Measurements from ENCODE around the gene CAPN2. TPM values are rescaled to one million over a fixed set of nuclear protein-coding genes. Genes with fewer than 3 reads are reported as not detected.

CAPN2 gene
- total and polyA plus RNA-seq, 2 donors from 2014 or later, result 175 to 276 TPM

- DNase-seq (peak in 4 of 5 donors; percentile 44 to 55 (median 48)), FAIRE-seq (no peak)
- Histone ChIP-seq H3K4me3 (ENCODE audit: low read length in 3 of 3) (no peak overlapping the region), H3K27me3 (ENCODE audit: control insufficient read depth, insufficient read depth, low read length) (no peaks in the 10 kb centered on the region), H3K36me3 (ENCODE audit: control insufficient read depth in 2 of 3, insufficient read depth in 3 of 3, low read length in 3 of 3) (no peaks in the 10 kb centered on the region), H3K27ac (ENCODE audit: low read depth in 2 of 2, low read length in 2 of 2) (no peak overlapping the region), H3K9ac (ENCODE audit: low read length in 3 of 3) (no peak overlapping the region), H3K4me1 (ENCODE audit: control insufficient read depth in 2 of 3, insufficient read depth in 2 of 3, low read depth in 1 of 3, low read length in 3 of 3) (no peaks in the 10 kb centered on the region), H3K9me3 (ENCODE audit: control insufficient read depth in 2 of 3, insufficient read depth in 1 of 3, low read length in 3 of 3) (no peaks in the 10 kb centered on the region)
- peak; percentile 51 for TF ChIP-seq CTCF (IDR thresholded peaks at IDR 0.05; ENCODE audit: borderline replicate concordance, extremely low read depth, insufficient read depth)
- intact Hi-C loops (cut with DNase I), result no loop called here
These were observed 41.7 kb upstream of the CAPN2 start for GRCh38 chr1:223670458-223671159.

- FAIRE-seq, result no peak
- Histone ChIP-seq H3K27ac (ENCODE audit: low read depth in 2 of 2, low read length in 2 of 2) (no peak overlapping the region), H3K36me3 (ENCODE audit: control insufficient read depth in 2 of 3, insufficient read depth in 3 of 3, low read length in 3 of 3) (no peaks in the 10 kb centered on the region), H3K4me1 (ENCODE audit: control insufficient read depth in 2 of 3, insufficient read depth in 2 of 3, low read depth in 1 of 3, low read length in 3 of 3) (no peaks in the 10 kb centered on the region), H3K4me3 (ENCODE audit: low read length in 3 of 3) (no peak overlapping the region), H3K27me3 (ENCODE audit: control insufficient read depth, insufficient read depth, low read length) (no peaks in the 10 kb centered on the region), H3K9ac (ENCODE audit: low read length in 3 of 3) (no peak overlapping the region), H3K9me3 (ENCODE audit: control insufficient read depth in 2 of 3, insufficient read depth in 1 of 3, low read length in 3 of 3) (no peaks in the 10 kb centered on the region)
- DNase-seq, result no peak
- intact Hi-C loops (cut with DNase I), result no loop called here
- TF ChIP-seq CTCF (IDR thresholded peaks at IDR 0.05; ENCODE audit: borderline replicate concordance, extremely low read depth, insufficient read depth), result no peak
These were observed 38.0 kb upstream of the CAPN2 start for GRCh38 chr1:223674119-223674890.

GRCh38 chr1:223678841-223679240 is 33.5 kb upstream of the CAPN2 start:
- Histone ChIP-seq H3K36me3 (ENCODE audit: control insufficient read depth in 2 of 3, insufficient read depth in 3 of 3, low read length in 3 of 3) (no peaks in the 10 kb centered on the region), H3K27ac (ENCODE audit: low read depth in 2 of 2, low read length in 2 of 2) (no peak overlapping the region), H3K27me3 (ENCODE audit: control insufficient read depth, insufficient read depth, low read length) (no peaks in the 10 kb centered on the region), H3K9ac (ENCODE audit: low read length in 3 of 3) (no peak overlapping the region), H3K4me1 (ENCODE audit: control insufficient read depth in 2 of 3, insufficient read depth in 2 of 3, low read depth in 1 of 3, low read length in 3 of 3) (no peaks in the 10 kb centered on the region), H3K9me3 (ENCODE audit: control insufficient read depth in 2 of 3, insufficient read depth in 1 of 3, low read length in 3 of 3) (no peaks in the 10 kb centered on the region), H3K4me3 (ENCODE audit: low read length in 3 of 3) (no peak overlapping the region)
- no peak for FAIRE-seq
- no peak for TF ChIP-seq CTCF (IDR thresholded peaks at IDR 0.05; ENCODE audit: borderline replicate concordance, extremely low read depth, insufficient read depth)
- intact Hi-C loops (cut with DNase I), result no loop called here
- DNase-seq, result no peak

All from kidney (tissue), 14 donors.